ENCODE data around the gene PCBD1. TPM values are rescaled to one million over a fixed set of nuclear protein-coding genes. Genes with fewer than 3 reads are reported as not detected.
A peak's percentile ranks its signal among the peaks of the same experiment; 100 is the strongest.

The PCBD1 gene
- total RNA-seq, 1 donor from 2014 or later = 54.6 TPM

- FAIRE-seq = no peak
- no peak overlapping the region for H3K4me3 ChIP-seq (ENCODE audit: insufficient read depth, low read depth, low read length)
- Mint-ChIP-seq H3K27ac (ENCODE audit: unreplicated experiment) (no peak overlapping the region), H3K4me1 (ENCODE audit: low read depth, unreplicated experiment) (peaks cover 4% of the 10 kb centered on the region), H3K27me3 (ENCODE audit: low read depth, unreplicated experiment) (peaks cover 10% of the 10 kb centered on the region), H3K36me3 (ENCODE audit: low read depth, unreplicated experiment) (no peaks in the 10 kb centered on the region), H3K4me3 (ENCODE audit: unreplicated experiment) (no peak overlapping the region), H3K9me3 (ENCODE audit: unreplicated experiment) (no peaks in the 10 kb centered on the region)
- no peak overlapping the region for H2AFZ ChIP-seq (ENCODE audit: low read depth, low read length)
- no peak for DNase-seq (ENCODE audit: low read depth)
- no peak overlapping the region for H3K27ac ChIP-seq (ENCODE audit: low read depth, low read length)
- no peak overlapping the region for H3K4me2 ChIP-seq (ENCODE audit: low read length)
- TF ChIP-seq CTCF (IDR thresholded peaks at IDR 0.05; ENCODE audit: insufficient read depth, low read depth, low read length) = no peak
- TF ChIP-seq EZH2 (IDR thresholded peaks at IDR 0.05; ENCODE audit: insufficient read depth, low read length) = no peak
- no peaks in the 10 kb centered on the region for H3K79me2 ChIP-seq (ENCODE audit: insufficient read depth, low read length)
- no peaks in the 10 kb centered on the region for H3K9me3 ChIP-seq (ENCODE audit: insufficient read depth, low read depth, low read length)
- peaks cover under 1% of the 10 kb centered on the region for H3K4me1 ChIP-seq (ENCODE audit: insufficient read depth, low read length)
- H3K27me3 ChIP-seq (ENCODE audit: insufficient read depth, low read length) = peaks cover 3% of the 10 kb centered on the region
- no peaks in the 10 kb centered on the region for H4K20me1 ChIP-seq (ENCODE audit: insufficient read depth, low read length)
- no peak overlapping the region for H3K9ac ChIP-seq (ENCODE audit: low read length)
- H3K36me3 ChIP-seq (ENCODE audit: insufficient read depth, low read length) = no peaks in the 10 kb centered on the region
Observed at GRCh38 chr10:70896551-70896950, 8.2 kb upstream of the PCBD1 start.

GRCh38 chr10:70894416-70894815 lies 6.1 kb upstream of the PCBD1 start:
- Histone ChIP-seq H3K36me3 (ENCODE audit: insufficient read depth, low read length) (no peaks in the 10 kb centered on the region), H2AFZ (ENCODE audit: low read depth, low read length) (no peak overlapping the region), H3K4me2 (ENCODE audit: low read length) (no peak overlapping the region), H3K27me3 (ENCODE audit: insufficient read depth, low read length) (peaks cover 3% of the 10 kb centered on the region), H3K4me3 (ENCODE audit: insufficient read depth, low read depth, low read length) (no peak overlapping the region), H3K79me2 (ENCODE audit: insufficient read depth, low read length) (no peaks in the 10 kb centered on the region), H4K20me1 (ENCODE audit: insufficient read depth, low read length) (no peaks in the 10 kb centered on the region), H3K9ac (ENCODE audit: low read length) (no peak overlapping the region), H3K27ac (ENCODE audit: low read depth, low read length) (no peak overlapping the region), H3K9me3 (ENCODE audit: insufficient read depth, low read depth, low read length) (no peaks in the 10 kb centered on the region), H3K4me1 (ENCODE audit: insufficient read depth, low read length) (peaks cover 7% of the 10 kb centered on the region)
- no peaks in the 10 kb centered on the region for H3K9me3 Mint-ChIP-seq (ENCODE audit: unreplicated experiment)
- DNase-seq (ENCODE audit: low read depth) = no peak
- H3K36me3 Mint-ChIP-seq (ENCODE audit: low read depth, unreplicated experiment) = no peaks in the 10 kb centered on the region
- no peak overlapping the region for H3K4me3 Mint-ChIP-seq (ENCODE audit: unreplicated experiment)
- H3K27me3 Mint-ChIP-seq (ENCODE audit: low read depth, unreplicated experiment) = no peaks in the 10 kb centered on the region
- peak overlapping the region; percentile 29 for H3K27ac Mint-ChIP-seq (ENCODE audit: unreplicated experiment)
- H3K4me1 Mint-ChIP-seq (ENCODE audit: low read depth, unreplicated experiment) = peaks cover 4% of the 10 kb centered on the region
- no peak for FAIRE-seq
- TF ChIP-seq CTCF (IDR thresholded peaks at IDR 0.05; ENCODE audit: insufficient read depth, low read depth, low read length) = no peak
- TF ChIP-seq EZH2 (IDR thresholded peaks at IDR 0.05; ENCODE audit: insufficient read depth, low read length) = no peak

GRCh38 chr10:70893227-70894006 lies 5.1 kb upstream of the PCBD1 start:
- Mint-ChIP-seq H3K9me3 (ENCODE audit: unreplicated experiment) (no peaks in the 10 kb centered on the region), H3K27me3 (ENCODE audit: low read depth, unreplicated experiment) (no peaks in the 10 kb centered on the region), H3K27ac (ENCODE audit: unreplicated experiment) (no peak overlapping the region), H3K36me3 (ENCODE audit: low read depth, unreplicated experiment) (no peaks in the 10 kb centered on the region), H3K4me3 (ENCODE audit: unreplicated experiment) (no peak overlapping the region), H3K4me1 (ENCODE audit: low read depth, unreplicated experiment) (peaks cover 7% of the 10 kb centered on the region)
- H3K4me2 ChIP-seq (ENCODE audit: low read length) = no peak overlapping the region
- peaks cover 3% of the 10 kb centered on the region for H3K27me3 ChIP-seq (ENCODE audit: insufficient read depth, low read length)
- H3K27ac ChIP-seq (ENCODE audit: low read depth, low read length) = no peak overlapping the region
- FAIRE-seq (no peak), DNase-seq (ENCODE audit: low read depth) (no peak)
- H3K36me3 ChIP-seq (ENCODE audit: insufficient read depth, low read length) = no peaks in the 10 kb centered on the region
- no peak overlapping the region for H3K4me3 ChIP-seq (ENCODE audit: insufficient read depth, low read depth, low read length)
- TF ChIP-seq EZH2 (IDR thresholded peaks at IDR 0.05; ENCODE audit: insufficient read depth, low read length) = no peak
- TF ChIP-seq CTCF (IDR thresholded peaks at IDR 0.05; ENCODE audit: insufficient read depth, low read depth, low read length) = no peak
- no peak overlapping the region for H3K9ac ChIP-seq (ENCODE audit: low read length)
- no peaks in the 10 kb centered on the region for H4K20me1 ChIP-seq (ENCODE audit: insufficient read depth, low read length)
- H3K4me1 ChIP-seq (ENCODE audit: insufficient read depth, low read length) = peaks cover 12% of the 10 kb centered on the region
- no peaks in the 10 kb centered on the region for H3K9me3 ChIP-seq (ENCODE audit: insufficient read depth, low read depth, low read length)
- H2AFZ ChIP-seq (ENCODE audit: low read depth, low read length) = no peak overlapping the region
- H3K79me2 ChIP-seq (ENCODE audit: insufficient read depth, low read length) = no peaks in the 10 kb centered on the region
